Mesendoderm (in vitro differentiated cells): ENCODE data around the gene TTC9C. TPM values are rescaled to one million over a fixed set of nuclear protein-coding genes. Genes with fewer than 3 reads are reported as not detected.
A peak's percentile ranks its signal among the peaks of the same experiment; 100 is the strongest.

Experiments
- DNase-seq: peaks from one replicate; pipeline ENCODE4 v3.0.0; 2013
- H2AK5ac ChIP-seq: 2 replicates; pipeline ENCODE4 v1.6.1; 2013; ENCODE audit warnings: low read length, inconsistent platforms
- H2BK120ac ChIP-seq: 2 replicates; pipeline ENCODE4 v1.6.1; 2013; ENCODE audit warnings: low read depth, mild to moderate bottlenecking, low read length, moderate library complexity, mixed read lengths
- H2BK15ac ChIP-seq: replicated peaks from 2 replicates; pipeline ENCODE4 v1.6.1; 2013; ENCODE audit warnings: low read depth, mild to moderate bottlenecking, moderate library complexity
- H2BK5ac ChIP-seq: 2 replicates; pipeline ENCODE4 v1.6.1; 2013; ENCODE audit warnings: low read length, inconsistent platforms
- H3K18ac ChIP-seq: 2 replicates; pipeline ENCODE4 v1.6.1; 2013; ENCODE audit warnings: mild to moderate bottlenecking, low read length, mixed read lengths
- H3K23ac ChIP-seq: one replicate; pipeline ENCODE4 v1.6.1; 2013; ENCODE audit warnings: low read length
- H3K27ac ChIP-seq: 2 replicates; pipeline ENCODE4 v1.5.1; 2013; ENCODE audit warnings: low read depth, mild to moderate bottlenecking, inconsistent platforms, low read length, moderate library complexity
- H3K27me3 ChIP-seq: 2 replicates; pipeline ENCODE4 v1.6.1; 2013; ENCODE audit warnings: low read length, control low read depth, mild to moderate bottlenecking, inconsistent platforms; ENCODE audit not compliant: insufficient read depth, poor library complexity
- H3K36me3 ChIP-seq: 2 replicates; pipeline ENCODE4 v1.6.1; 2013; ENCODE audit warnings: low read length, inconsistent platforms; ENCODE audit not compliant: control insufficient read depth, insufficient read depth
- H3K4ac ChIP-seq: one replicate; pipeline ENCODE4 v1.6.1; 2013; ENCODE audit warnings: low read depth, mild to moderate bottlenecking, low read length, moderate library complexity
- H3K4me1 ChIP-seq: 2 replicates; pipeline ENCODE4 v1.6.1; 2013; ENCODE audit warnings: low read depth, low read length, inconsistent platforms; ENCODE audit not compliant: control insufficient read depth
- H3K4me2 ChIP-seq: 2 replicates; pipeline ENCODE4 v1.6.1; 2013; ENCODE audit warnings: low read length
- H3K4me3 ChIP-seq: 2 replicates; pipeline ENCODE4 v1.5.1; 2013; ENCODE audit warnings: mild to moderate bottlenecking, low read length
- H3K56ac ChIP-seq: one replicate; pipeline ENCODE4 v1.6.1; 2013; ENCODE audit warnings: low read length
- H3K79me1 ChIP-seq: 2 replicates; pipeline ENCODE4 v1.6.1; 2013; ENCODE audit warnings: low read length, inconsistent platforms
- H3K79me2 ChIP-seq: 2 replicates; pipeline ENCODE4 v1.6.1; 2013; ENCODE audit warnings: mild to moderate bottlenecking, low read length; ENCODE audit not compliant: control insufficient read depth, insufficient read depth
- H3K9ac ChIP-seq: 2 replicates; pipeline ENCODE4 v1.6.1; 2013; ENCODE audit warnings: low read length, inconsistent platforms
- H4K5ac ChIP-seq: one replicate; pipeline ENCODE4 v1.6.1; 2013; ENCODE audit warnings: low read length
- H4K8ac ChIP-seq: one replicate; pipeline ENCODE4 v1.6.1; 2013; ENCODE audit warnings: low read depth, mild to moderate bottlenecking, control low read depth, low read length, moderate library complexity
- WGBS: extraction: QIAGEN DNeasy Blood & Tissue Kit; methylation state at CpG from one replicate; pipeline ENCODE4 v1.1.7; 2013; ENCODE audit warnings: low lambda C conversion rate, missing lambda C conversion rate; ENCODE audit not compliant: insufficient coverage; ENCODE audit errors: extremely low coverage; 5-methylcytosine and 5-hydroxymethylcytosine counted together
- polyA plus RNA-seq, 2 experiments: library from polyadenylated mRNA; stranded (reverse); fragments of 200-250 nt; gene quantifications; one replicate each; pipeline ENCODE4 v1.2.3, GENCODE V29; 2013

Gene TTC9C
- polyA plus RNA-seq (2013, experiment 1 of 2) = 41.8 TPM
- polyA plus RNA-seq (2013, experiment 2 of 2) = 41.4 TPM

DNA sequence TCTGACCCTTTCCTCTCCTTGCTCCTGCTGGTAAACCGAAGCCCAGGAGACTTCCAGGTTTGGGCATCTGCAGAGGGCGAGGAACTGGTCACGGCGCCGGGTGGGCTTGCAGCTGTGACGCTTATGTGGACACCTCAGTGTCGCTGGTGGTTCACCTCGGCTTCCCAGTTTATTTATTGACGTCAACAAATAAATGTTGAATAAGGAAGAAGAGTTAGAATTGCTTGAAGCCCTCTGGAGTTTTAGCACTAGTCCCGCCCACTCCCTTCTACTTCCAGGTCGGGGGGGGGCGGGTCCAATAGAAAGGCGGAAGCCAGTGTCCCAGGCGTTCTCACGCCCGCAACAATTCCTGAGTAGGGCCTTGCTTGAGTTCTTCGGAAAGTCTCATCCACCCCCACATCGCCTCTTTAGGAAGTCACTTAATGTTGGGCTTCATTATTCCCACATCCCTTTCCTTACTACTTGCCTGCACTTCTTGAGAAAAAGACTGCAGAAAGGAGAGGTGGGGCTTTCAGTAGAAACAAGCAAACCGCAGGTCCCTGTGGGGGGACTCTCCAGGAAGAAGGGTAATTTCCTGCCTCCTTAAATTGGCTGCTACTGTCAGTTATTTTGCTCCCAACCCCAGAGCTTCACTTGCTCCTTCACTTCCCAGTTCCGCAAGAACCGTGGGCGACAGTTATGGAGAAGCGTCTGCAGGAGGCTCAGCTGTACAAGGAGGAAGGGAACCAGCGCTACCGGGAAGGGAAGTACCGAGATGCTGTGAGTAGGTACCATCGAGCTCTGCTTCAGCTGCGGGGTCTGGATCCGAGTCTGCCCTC, at the start of gene TTC9C:
TSS of gene TTC9C (plus strand) at position 316 of the 818 bp plus-strand sequence. CDS start at position 679, 363 bp downstream.
- peaks cover 5% of the 10 kb centered on the region for H3K79me1 ChIP-seq
- H4K8ac ChIP-seq = peak within 1 kb of the TSS; percentile 17
- H4K5ac ChIP-seq = peak within 1 kb of the TSS; percentile 95
- H3K23ac ChIP-seq = peak within 1 kb of the TSS; percentile 97
- peak within 1 kb of the TSS; percentile 94 for H3K9ac ChIP-seq
- peak within 1 kb of the TSS; percentile 94 for H3K27ac ChIP-seq
- peak within 1 kb of the TSS; percentile 100 for H3K56ac ChIP-seq
- H2AK5ac ChIP-seq = peak within 1 kb of the TSS; percentile 77
- peak within 1 kb of the TSS; percentile 98 for H3K18ac ChIP-seq
- H2BK5ac ChIP-seq = peak within 1 kb of the TSS; percentile 97
- H2BK120ac ChIP-seq = peak within 1 kb of the TSS; percentile 52
- peak within 1 kb of the TSS; percentile 99 for H3K4ac ChIP-seq
- H3K4me3 ChIP-seq = peak within 1 kb of the TSS; percentile 81
- H3K36me3 ChIP-seq = peaks cover 6% of the 10 kb centered on the region
- no peaks in the 10 kb centered on the region for H3K27me3 ChIP-seq
- WGBS = no CpG with 5 or more reads among the region's 29 CpGs
- no peak within 1 kb of the TSS for H2BK15ac ChIP-seq
- H3K79me2 ChIP-seq = peaks cover 51% of the 10 kb centered on the region
- H3K4me2 ChIP-seq = peak within 1 kb of the TSS; percentile 100
- DNase-seq = peak; percentile 91
- H3K4me1 ChIP-seq = peaks cover 3% of the 10 kb centered on the region

DNA sequence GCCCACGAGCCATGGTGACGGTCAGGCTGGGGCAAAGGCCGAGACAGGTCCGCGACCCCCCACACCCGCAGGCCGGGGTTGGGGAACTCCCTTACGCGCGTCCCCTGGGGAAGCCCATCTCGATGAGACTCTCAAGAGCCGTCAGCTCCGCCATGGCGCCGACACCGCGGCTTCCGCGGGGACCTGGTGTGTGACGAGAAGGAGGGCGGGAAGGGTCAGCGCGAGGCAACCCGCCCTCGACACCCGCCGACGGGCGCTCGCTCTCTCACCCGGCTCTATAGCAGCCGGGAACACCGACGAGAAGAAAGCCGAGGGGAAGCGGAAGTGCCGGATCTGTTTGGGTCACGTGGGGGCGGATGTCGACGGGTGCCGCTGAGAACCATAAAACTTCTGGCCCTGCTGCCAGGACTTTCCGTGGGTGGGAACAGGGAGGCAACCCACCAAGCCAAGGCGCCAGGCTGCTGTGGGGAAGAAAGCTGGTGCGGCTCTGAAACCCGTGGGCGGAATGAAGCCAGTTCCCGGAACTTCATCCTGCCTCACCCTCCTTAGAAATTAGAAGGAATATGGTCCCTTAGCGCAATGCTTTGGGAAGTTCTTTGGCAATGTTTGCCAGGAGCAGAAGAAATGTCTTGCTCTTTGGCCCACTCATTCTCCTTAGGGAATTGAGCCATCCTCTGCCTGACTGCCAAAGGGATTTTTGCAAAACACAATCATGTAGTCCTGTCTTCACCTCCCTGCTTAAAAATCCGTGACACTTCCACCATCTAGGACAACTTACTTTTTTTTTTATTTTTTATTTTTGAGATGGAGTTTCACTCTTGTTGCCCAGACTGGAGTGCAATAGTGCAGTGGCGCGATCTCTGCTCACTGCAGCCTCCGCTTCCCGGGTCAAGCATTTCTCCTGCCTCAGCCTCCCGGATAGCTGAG, 49.3 kb upstream of the TTC9C start, which contains the start of gene UBXN1:
TSS of gene UBXN1 (minus strand) at position 304 of the 927 bp plus-strand sequence. CDS start at position 154, 150 bp downstream.
- no CpG with 5 or more reads among the region's 55 CpGs for WGBS
- H3K56ac ChIP-seq = peak within 1 kb of the TSS; percentile 94
- no peak within 1 kb of the TSS for H3K23ac ChIP-seq
- no peak within 1 kb of the TSS for H2BK120ac ChIP-seq
- H3K27me3 ChIP-seq = no peaks in the 10 kb centered on the region
- H2BK15ac ChIP-seq = no peak within 1 kb of the TSS
- H4K5ac ChIP-seq = peak within 1 kb of the TSS; percentile 93
- peaks cover 9% of the 10 kb centered on the region for H3K79me1 ChIP-seq
- peak within 1 kb of the TSS; percentile 1 for H3K27ac ChIP-seq
- H3K9ac ChIP-seq = peak within 1 kb of the TSS; percentile 86
- no peak within 1 kb of the TSS for H2AK5ac ChIP-seq
- H3K4ac ChIP-seq = no peak within 1 kb of the TSS
- peak; percentile 90 for DNase-seq
- peak within 1 kb of the TSS; percentile 72 for H3K4me2 ChIP-seq
- peaks cover 5% of the 10 kb centered on the region for H3K36me3 ChIP-seq
- peaks cover 3% of the 10 kb centered on the region for H3K4me1 ChIP-seq
- H3K4me3 ChIP-seq = peak within 1 kb of the TSS; percentile 84
- H3K18ac ChIP-seq = no peak within 1 kb of the TSS
- H2BK5ac ChIP-seq = no peak within 1 kb of the TSS
- peak within 1 kb of the TSS; percentile 6 for H4K8ac ChIP-seq
- peaks cover 10% of the 10 kb centered on the region for H3K79me2 ChIP-seq

DNA sequence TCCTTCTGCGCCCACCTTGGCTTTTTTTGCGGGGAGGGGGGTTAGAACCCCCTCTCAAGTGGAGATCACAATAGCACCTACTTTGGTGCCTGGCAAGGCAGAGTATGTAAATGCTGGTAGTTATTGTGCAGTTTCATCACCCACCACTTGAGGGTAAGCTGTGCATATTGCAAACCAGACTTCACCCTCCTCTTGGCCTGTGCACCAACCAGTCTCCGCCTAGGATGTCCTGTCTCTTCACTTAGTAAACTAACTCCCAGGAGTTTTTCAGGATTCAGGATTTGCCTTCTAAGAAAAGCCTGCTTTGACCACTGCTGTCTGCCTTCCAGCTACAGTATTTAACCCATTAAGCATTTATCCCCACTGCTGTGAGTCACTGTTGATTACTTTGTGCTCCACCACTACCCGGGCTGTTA, 47.5 kb upstream of the TTC9C start:
- Histone ChIP-seq H3K18ac (no peak overlapping the region), H3K79me2 (peaks cover 10% of the 10 kb centered on the region), H2BK120ac (no peak overlapping the region), H3K4me2 (no peak overlapping the region), H3K4ac (no peak overlapping the region), H4K5ac (no peak overlapping the region), H4K8ac (no peak overlapping the region), H3K56ac (peak overlapping the region; percentile 25), H2BK15ac (no peak overlapping the region), H3K4me3 (no peak overlapping the region), H3K9ac (no peak overlapping the region), H2AK5ac (no peak overlapping the region), H3K27me3 (no peaks in the 10 kb centered on the region), H3K27ac (no peak overlapping the region), H2BK5ac (no peak overlapping the region), H3K79me1 (peaks cover 9% of the 10 kb centered on the region), H3K4me1 (peaks cover 3% of the 10 kb centered on the region), H3K23ac (no peak overlapping the region), H3K36me3 (peaks cover 5% of the 10 kb centered on the region)
- peak; percentile 50 for DNase-seq
- no CpG with 5 or more reads among the region's 4 CpGs for WGBS

DNA sequence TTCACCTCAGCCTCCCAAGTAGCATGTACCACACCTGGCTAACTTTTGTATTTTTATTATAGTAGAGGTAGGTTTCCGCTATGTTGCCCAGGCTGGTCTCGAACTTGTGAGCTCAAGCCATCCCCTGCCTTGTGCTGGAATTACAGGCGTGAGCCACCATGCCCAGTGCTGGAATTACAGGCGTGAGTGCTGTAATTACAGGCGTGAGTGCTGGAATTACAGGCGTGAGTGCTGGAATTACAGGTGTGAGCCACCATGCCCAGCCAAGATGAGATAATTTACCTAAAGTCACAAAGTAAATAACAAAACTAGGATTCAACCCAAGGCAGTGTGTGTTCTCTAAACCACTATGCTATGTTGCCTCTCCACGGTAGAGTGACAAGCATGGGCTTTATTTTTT, 45.8 kb upstream of the TTC9C start:
- Histone ChIP-seq H3K18ac (no peak overlapping the region), H4K5ac (no peak overlapping the region), H4K8ac (no peak overlapping the region), H3K4ac (no peak overlapping the region), H3K4me2 (no peak overlapping the region), H2BK120ac (no peak overlapping the region), H2BK5ac (no peak overlapping the region), H2BK15ac (no peak overlapping the region), H3K23ac (no peak overlapping the region), H2AK5ac (no peak overlapping the region), H3K56ac (no peak overlapping the region), H3K4me1 (peaks cover 3% of the 10 kb centered on the region), H3K27me3 (no peaks in the 10 kb centered on the region), H3K79me2 (peaks cover 10% of the 10 kb centered on the region), H3K36me3 (no peaks in the 10 kb centered on the region), H3K27ac (no peak overlapping the region), H3K79me1 (peaks cover 6% of the 10 kb centered on the region), H3K4me3 (no peak overlapping the region), H3K9ac (no peak overlapping the region)
- WGBS = no CpG with 5 or more reads among the region's 7 CpGs
- no peak for DNase-seq

- Histone ChIP-seq H3K79me1 (no peaks in the 10 kb centered on the region), H2BK15ac (no peak overlapping the region), H3K56ac (no peak overlapping the region), H3K27me3 (no peaks in the 10 kb centered on the region), H3K4me2 (no peak overlapping the region), H4K5ac (no peak overlapping the region), H4K8ac (no peak overlapping the region), H3K18ac (no peak overlapping the region), H3K23ac (no peak overlapping the region), H3K9ac (no peak overlapping the region), H3K4me1 (no peaks in the 10 kb centered on the region), H3K79me2 (no peaks in the 10 kb centered on the region), H2BK120ac (no peak overlapping the region), H3K4ac (no peak overlapping the region), H2BK5ac (no peak overlapping the region), H2AK5ac (no peak overlapping the region), H3K36me3 (peaks cover 3% of the 10 kb centered on the region), H3K27ac (no peak overlapping the region), H3K4me3 (no peak overlapping the region)
- no peak for DNase-seq
- 100% methylated on average over 2 of the region's 74 CpGs for WGBS
These were observed 40.5 kb upstream of the TTC9C start for GRCh38 chr11:62687508-62688396.
